ENCODE data around the gene MFAP2.

The MFAP2 gene

DNA sequence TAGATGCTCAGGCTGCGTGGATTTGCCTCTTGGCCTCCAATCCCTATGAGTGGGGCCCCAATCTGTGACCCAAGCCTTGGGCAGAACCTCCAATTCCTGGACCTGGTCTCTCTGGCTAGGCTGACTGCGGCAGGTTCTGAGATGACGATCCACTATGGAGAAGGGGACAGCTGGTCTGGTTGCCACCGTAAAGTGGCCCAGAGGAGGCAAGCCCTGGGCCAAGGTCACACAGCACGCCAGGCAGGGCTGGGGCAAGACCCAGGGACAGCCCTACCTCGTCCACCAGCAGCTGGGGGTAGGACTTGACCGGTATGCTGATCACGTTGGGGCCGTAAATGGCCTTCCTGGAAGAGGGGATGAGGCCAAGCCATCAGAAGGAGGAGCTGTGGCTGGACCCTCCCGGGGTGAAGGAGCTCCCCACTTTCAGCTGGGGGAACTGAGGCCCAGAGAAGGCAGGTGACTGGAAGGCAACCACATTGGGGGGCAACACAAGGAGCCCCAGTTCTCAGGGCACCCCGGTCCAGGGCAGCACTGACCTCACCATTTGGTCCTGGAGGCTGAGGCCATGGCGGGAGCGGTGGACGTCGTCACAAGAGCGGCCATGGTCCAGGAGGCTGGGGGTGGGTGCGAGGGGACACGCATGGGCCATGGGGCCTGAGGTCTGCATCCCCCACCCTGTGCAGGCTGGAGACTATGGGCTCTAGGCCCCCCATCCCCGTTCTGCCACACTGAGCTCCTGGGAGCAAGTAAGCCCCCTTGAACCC lies 21.5 kb upstream of the MFAP2 start:
- DNase-seq (ENCODE audit: low spot score): no peak
- TF ChIP-seq, protein P1, sequence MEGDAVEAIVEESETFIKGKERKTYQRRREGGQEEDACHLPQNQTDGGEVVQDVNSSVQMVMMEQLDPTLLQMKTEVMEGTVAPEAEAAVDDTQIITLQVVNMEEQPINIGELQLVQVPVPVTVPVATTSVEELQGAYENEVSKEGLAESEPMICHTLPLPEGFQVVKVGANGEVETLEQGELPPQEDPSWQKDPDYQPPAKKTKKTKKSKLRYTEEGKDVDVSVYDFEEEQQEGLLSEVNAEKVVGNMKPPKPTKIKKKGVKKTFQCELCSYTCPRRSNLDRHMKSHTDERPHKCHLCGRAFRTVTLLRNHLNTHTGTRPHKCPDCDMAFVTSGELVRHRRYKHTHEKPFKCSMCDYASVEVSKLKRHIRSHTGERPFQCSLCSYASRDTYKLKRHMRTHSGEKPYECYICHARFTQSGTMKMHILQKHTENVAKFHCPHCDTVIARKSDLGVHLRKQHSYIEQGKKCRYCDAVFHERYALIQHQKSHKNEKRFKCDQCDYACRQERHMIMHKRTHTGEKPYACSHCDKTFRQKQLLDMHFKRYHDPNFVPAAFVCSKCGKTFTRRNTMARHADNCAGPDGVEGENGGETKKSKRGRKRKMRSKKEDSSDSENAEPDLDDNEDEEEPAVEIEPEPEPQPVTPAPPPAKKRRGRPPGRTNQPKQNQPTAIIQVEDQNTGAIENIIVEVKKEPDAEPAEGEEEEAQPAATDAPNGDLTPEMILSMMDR (IDR thresholded peaks at IDR 0.05; ENCODE audit: borderline replicate concordance, control extremely low read depth, extremely low read depth, insufficient read depth, missing control alignments): no peak
- in situ Hi-C loops (cut with MboI; ENCODE audit: low sequenced_read_pairs, unreplicated experiment): no loop called here

DNA sequence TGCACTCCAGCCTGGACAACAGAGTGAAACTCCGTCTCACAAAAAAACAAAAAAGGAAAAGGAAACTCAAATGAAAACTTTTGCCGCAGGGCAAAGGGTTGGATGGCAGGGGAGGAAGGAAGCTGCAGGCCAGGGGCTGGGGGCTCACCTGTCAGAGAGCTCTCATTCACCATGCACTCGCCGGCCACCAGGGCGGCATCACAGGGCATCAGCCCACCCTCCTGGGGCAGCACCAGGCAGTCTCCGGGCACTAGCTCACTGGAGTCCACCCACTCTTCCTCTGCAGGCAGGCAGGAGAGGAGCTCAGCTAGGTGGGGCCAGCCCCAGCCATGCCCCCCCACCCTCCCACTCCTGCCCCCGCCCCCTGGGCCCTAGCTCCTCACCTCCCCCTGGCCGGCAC lies 19.4 kb upstream of the MFAP2 start:
- no peak for DNase-seq (ENCODE audit: low spot score)
- TF ChIP-seq, protein P1 (IDR thresholded peaks at IDR 0.05; ENCODE audit: borderline replicate concordance, control extremely low read depth, extremely low read depth, insufficient read depth, missing control alignments): no peak
- in situ Hi-C loops (cut with MboI; ENCODE audit: low sequenced_read_pairs, unreplicated experiment): no loop called here

DNA sequence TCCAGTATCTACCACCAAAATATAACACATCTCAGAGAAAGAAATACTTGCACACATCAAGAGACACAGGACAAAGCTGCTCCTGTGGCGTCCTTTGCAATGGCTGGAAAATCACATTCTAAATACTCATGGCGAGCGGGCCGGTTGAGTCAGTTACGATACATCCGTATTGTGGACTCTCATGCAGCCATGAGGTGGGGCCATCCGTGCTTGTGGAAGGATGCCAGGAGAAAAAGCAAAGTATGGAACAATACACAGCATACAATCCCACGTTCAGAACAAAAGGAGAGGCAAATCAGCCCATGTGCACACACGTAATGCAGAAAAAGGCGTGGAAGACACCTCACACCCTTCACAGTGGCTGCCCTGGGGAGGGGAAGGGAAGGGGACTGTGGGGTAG lies 18.2 kb upstream of the MFAP2 start:
- TF ChIP-seq, protein P1 (IDR thresholded peaks at IDR 0.05; ENCODE audit: borderline replicate concordance, control extremely low read depth, extremely low read depth, insufficient read depth, missing control alignments): no peak
- DNase-seq (ENCODE audit: low spot score): no peak
- in situ Hi-C loops (cut with MboI; ENCODE audit: low sequenced_read_pairs, unreplicated experiment): no loop called here

DNA sequence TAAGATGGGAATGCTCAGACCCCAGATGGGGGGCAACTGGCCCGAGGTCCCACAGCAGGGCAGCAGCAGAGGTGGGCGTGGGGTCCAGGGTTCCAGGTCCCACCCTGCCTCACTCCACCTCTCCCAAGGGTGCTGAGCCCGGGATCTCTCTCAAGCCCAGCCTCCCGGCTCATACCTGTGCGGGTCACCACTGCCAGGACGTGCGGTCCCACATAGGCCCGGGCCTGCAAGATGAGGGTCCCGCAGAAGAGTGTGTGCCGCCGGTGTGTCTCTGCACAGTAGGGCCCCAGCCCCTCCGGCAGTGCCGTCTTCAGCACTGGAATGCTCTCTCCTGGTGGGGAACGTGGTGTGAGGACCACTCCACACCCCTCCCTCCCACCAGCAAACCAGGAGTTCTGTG lies 16.4 kb upstream of the MFAP2 start:
- TF ChIP-seq, protein P1 (IDR thresholded peaks at IDR 0.05; ENCODE audit: borderline replicate concordance, control extremely low read depth, extremely low read depth, insufficient read depth, missing control alignments): no peak
- in situ Hi-C loops (cut with MboI; ENCODE audit: low sequenced_read_pairs, unreplicated experiment): no loop called here
- DNase-seq (ENCODE audit: low spot score): no peak

DNA sequence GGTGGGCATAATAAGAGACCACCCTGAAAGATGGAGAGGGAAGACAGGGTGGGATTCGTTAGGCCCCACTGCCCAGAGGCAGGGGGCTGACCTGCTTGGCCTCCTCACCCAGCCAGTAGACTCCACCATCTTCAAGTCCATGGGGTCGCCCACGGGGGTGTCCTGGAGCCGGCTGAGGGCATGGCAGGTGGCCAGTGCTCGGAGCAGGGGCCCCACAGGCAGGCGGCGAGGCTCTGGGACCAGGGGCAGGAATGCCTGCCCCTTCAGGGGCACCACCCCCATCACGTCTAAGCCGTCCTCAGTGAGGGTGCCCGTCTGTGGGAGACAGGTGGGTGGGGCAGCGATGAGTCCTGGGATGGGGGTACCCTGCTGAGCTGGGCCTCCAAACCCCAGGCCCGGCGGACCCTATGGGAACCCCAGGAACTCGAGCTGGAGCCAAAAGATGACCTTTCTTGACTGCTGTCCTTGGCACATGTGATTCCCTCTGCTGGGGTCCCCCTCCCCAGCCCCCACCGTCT lies 13.2 kb upstream of the MFAP2 start:
- DNase-seq (ENCODE audit: low spot score): no peak
- TF ChIP-seq, protein P1 (IDR thresholded peaks at IDR 0.05; ENCODE audit: borderline replicate concordance, control extremely low read depth, extremely low read depth, insufficient read depth, missing control alignments): no peak
- in situ Hi-C loops (cut with MboI; ENCODE audit: low sequenced_read_pairs, unreplicated experiment): no loop called here

DNA sequence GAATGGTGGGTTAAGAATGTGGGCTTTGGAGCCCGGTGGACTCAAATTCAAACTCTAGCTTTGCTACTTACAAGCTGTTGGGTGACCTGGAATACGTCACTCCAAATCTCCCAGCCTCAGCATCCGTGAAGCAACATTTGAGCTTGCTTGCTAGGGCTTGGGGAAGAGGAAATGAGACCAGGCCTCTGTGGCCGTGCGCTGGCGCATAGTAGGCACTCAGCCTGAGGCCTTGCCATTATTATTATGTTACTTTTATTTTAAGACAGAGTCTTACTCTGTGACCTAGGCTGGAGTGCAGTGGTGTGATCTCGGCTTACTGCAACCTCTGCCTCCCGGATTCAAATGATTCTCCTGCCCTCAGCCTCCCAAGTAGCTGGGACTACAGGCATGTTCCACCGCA lies 12.3 kb upstream of the MFAP2 start:
- TF ChIP-seq, protein P1 (IDR thresholded peaks at IDR 0.05; ENCODE audit: borderline replicate concordance, control extremely low read depth, extremely low read depth, insufficient read depth, missing control alignments): no peak
- DNase-seq (ENCODE audit: low spot score): no peak
- in situ Hi-C loops (cut with MboI; ENCODE audit: low sequenced_read_pairs, unreplicated experiment): no loop called here
